HG03159 (cell line): ENCODE data around the gene PDGFB.

Experiments
- ATAC-seq: cut with Tn5 transposase; IDR thresholded peaks from one replicate; pipeline ENCODE4 v1.9.1; 2021; ENCODE audit warnings: mild to moderate bottlenecking, moderate library complexity; ENCODE audit not compliant: unreplicated experiment

Gene PDGFB

GRCh38 chr22:39241794-39242594, 2.8 kb downstream of the PDGFB start:
- ATAC-seq, result no peak

- ATAC-seq, result no peak
Observed at GRCh38 chr22:39240831-39241793, 3.7 kb downstream of the PDGFB start.

- ATAC-seq, result no peak
Observed at GRCh38 chr22:39239561-39240423, 5.0 kb downstream of the PDGFB start.

- no peak for ATAC-seq
Observed at GRCh38 chr22:39238966-39239505, 5.7 kb downstream of the PDGFB start.

GRCh38 chr22:39238561-39238960, 6.2 kb downstream of the PDGFB start:
- ATAC-seq, result no peak

- ATAC-seq, result no peak
Observed at GRCh38 chr22:39238101-39238466, 6.7 kb downstream of the PDGFB start.

- no peak for ATAC-seq
Observed at GRCh38 chr22:39237318-39238100, 7.3 kb downstream of the PDGFB start.

GRCh38 chr22:39236321-39237317, 8.2 kb downstream of the PDGFB start:
- no peak for ATAC-seq

- no peak for ATAC-seq
Observed at GRCh38 chr22:39234867-39235687, 9.7 kb downstream of the PDGFB start.

GRCh38 chr22:39234472-39234787, 10.4 kb downstream of the PDGFB start:
- ATAC-seq, result no peak

- no peak for ATAC-seq
Observed at GRCh38 chr22:39233710-39234471, 10.9 kb downstream of the PDGFB start.

- ATAC-seq, result no peak
Observed at GRCh38 chr22:39232806-39233709, 11.7 kb downstream of the PDGFB start.

- ATAC-seq, result no peak
Observed at GRCh38 chr22:39232246-39232645, 12.5 kb downstream of the PDGFB start.

GRCh38 chr22:39231197-39231950, 13.4 kb downstream of the PDGFB start:
- ATAC-seq, result no peak
